HCT116 (cell line): ENCODE measurements around the gene KATNAL1. TPM values are rescaled to one million over a fixed set of nuclear protein-coding genes. Genes with fewer than 3 reads are reported as not detected.

Source experiments
- ATAC-seq: fragments of 200-7000 bp; cut with Tn5 transposase; 2 replicates; pipeline ENCODE4 v1.9.1; 2020; ENCODE audit warnings: mild to moderate bottlenecking, moderate library complexity
- BruUV-seq: library from RNA; stranded (reverse); fragments of 400-500 nt; replicated peaks from 2 replicates; lab custom pipeline; 2021; lab: Mats Ljungman, UMichigan
- CTCF ChIA-PET: fragments of 300-600 bp; sonication (Branson Sonifier 250); formaldehyde crosslinking; loops from one replicate; lab custom pipeline; 2021; ENCODE audit warnings: antibody characterized with exemption; lab: Charles Lee
- POLR2A ChIA-PET: fragments of 300-600, 350-600 bp; sonication (Branson Sonifier 250); formaldehyde crosslinking; loops from one replicate; lab custom pipeline; 2021; ENCODE audit warnings: antibody characterized with exemption; lab: Charles Lee
- RAD21 ChIA-PET, 2 experiments: fragments of 300-600 bp; sonication (Branson Sonifier 250); formaldehyde crosslinking; loops; one replicate each; lab custom pipeline; 2023; ENCODE audit warnings: low total read pairs in 2 of 2; ENCODE audit not compliant: uncharacterized antibody in 2 of 2, unreplicated experiment in 2 of 2, low non-redundant PET in 1 of 2; lab: Charles Lee
- DNase-seq: peaks from one replicate; pipeline ENCODE4 v3.0.0-alpha.2; 2010; ENCODE audit warnings: low read depth, low spot score
- H2AFZ ChIP-seq: fragments of 200-600 bp; shearing (Covaris generic), sonication (generic); 2 replicates; pipeline ENCODE4 v1.6.1; 2017; ENCODE audit warnings: low read depth, mixed run types, mixed read lengths, antibody characterized with exemption, low read length; ENCODE audit not compliant: poor library complexity, severe bottlenecking
- H3K27ac ChIP-seq: 2 replicates; pipeline ENCODE4 v1.5.1; 2012; ENCODE audit warnings: low read depth, low read length
- H3K27me3 ChIP-seq: fragments of 200-600 bp; sonication (generic); 2 replicates; pipeline ENCODE4 v1.6.1; 2016; ENCODE audit warnings: mixed run types, low read length, mixed read lengths; ENCODE audit not compliant: insufficient read depth
- H3K36me3 ChIP-seq, 2 experiments: fragments of 200-500 bp in 1 of 2; fragments of 200-600 bp in 1 of 2; sonication (Bioruptor generic) in 1 of 2; sonication (generic) in 1 of 2; 2 replicates each; pipeline versions ENCODE4 v1.5.1 to v1.6.1; 2014 to 2016; ENCODE audit warnings: low read length in 2 of 2, inconsistent platforms in 1 of 2, mixed read lengths in 1 of 2, mixed run types in 1 of 2; ENCODE audit not compliant: insufficient read depth in 2 of 2, control insufficient read depth in 1 of 2
- H3K4me1 ChIP-seq, 2 experiments: fragments of 200-600 bp in 1 of 2; sonication (generic) in 1 of 2; 2 replicates each; pipeline versions ENCODE4 v1.5.1 to v1.6.1; 2012 to 2017; ENCODE audit warnings: low read length in 2 of 2, inconsistent platforms in 1 of 2, mild to moderate bottlenecking in 1 of 2, mixed read lengths in 1 of 2, mixed run types in 1 of 2, moderate library complexity in 1 of 2; ENCODE audit not compliant: insufficient read depth in 2 of 2, control insufficient read depth in 1 of 2
- H3K4me2 ChIP-seq: fragments of 200-600 bp; sonication (generic); 2 replicates; pipeline ENCODE4 v1.6.1; 2017; ENCODE audit warnings: mixed run types, low read length, mixed read lengths
- H3K4me3 ChIP-seq, 2 experiments: fragments of 200-600 bp in 1 of 2; sonication (generic) in 1 of 2; replicated peaks in 1 of 2; 2 replicates each; pipeline ENCODE4 v1.5.1; 2011 to 2016; ENCODE audit warnings: low read length in 2 of 2, control low read depth in 1 of 2, low read depth in 1 of 2, mild to moderate bottlenecking in 1 of 2, mixed read lengths in 1 of 2, mixed run types in 1 of 2
- H3K79me2 ChIP-seq: fragments of 200-600 bp; sonication (generic); 2 replicates; pipeline ENCODE4 v1.6.1; 2017; ENCODE audit warnings: mild to moderate bottlenecking, mixed run types, low read length, moderate library complexity, mixed read lengths; ENCODE audit not compliant: insufficient read depth
- H3K9ac ChIP-seq: fragments of 200-600 bp; sonication (generic); 2 replicates; pipeline ENCODE4 v1.6.1; 2016; ENCODE audit warnings: low read length, mixed read lengths
- H3K9me2 ChIP-seq: fragments of 200-600 bp; sonication (generic), shearing (Covaris generic); 2 replicates; pipeline ENCODE4 v1.6.1; 2017; ENCODE audit warnings: mixed run types, mild to moderate bottlenecking, moderate library complexity; ENCODE audit not compliant: insufficient read depth
- H3K9me3 ChIP-seq, 2 experiments: fragments of 200-500 bp in 1 of 2; fragments of 200-600 bp in 1 of 2; sonication (Bioruptor generic) in 1 of 2; sonication (generic) in 1 of 2; 2 replicates each; pipeline ENCODE4 v1.6.1; 2014 to 2017; ENCODE audit warnings: low read length in 2 of 2, mixed read lengths in 2 of 2, inconsistent platforms in 1 of 2, low read depth in 1 of 2, mild to moderate bottlenecking in 1 of 2, mixed run types in 1 of 2, moderate library complexity in 1 of 2; ENCODE audit not compliant: control insufficient read depth in 1 of 2, insufficient read depth in 1 of 2
- H4K20me1 ChIP-seq: fragments of 200-600 bp; sonication (generic), shearing (Covaris generic); 2 replicates; pipeline ENCODE4 v1.6.1; 2017; ENCODE audit warnings: mixed run types, mild to moderate bottlenecking, moderate library complexity; ENCODE audit not compliant: insufficient read depth
- CBX3 ChIP-seq: IDR thresholded peaks from 2 replicates; pipeline ENCODE4 v1.6.1; 2012; ENCODE audit warnings: low read depth
- CEBPB ChIP-seq: IDR thresholded peaks from 2 replicates; pipeline ENCODE4 v1.6.1; 2012; ENCODE audit warnings: low read depth
- EGR1 ChIP-seq: IDR thresholded peaks from 2 replicates; pipeline ENCODE4 v1.6.1; 2012; ENCODE audit warnings: low read depth
- ELF1 ChIP-seq: IDR thresholded peaks from 2 replicates; pipeline ENCODE4 v1.6.1; 2012; ENCODE audit warnings: low read depth, borderline replicate concordance
- EZH2 ChIP-seq: fragments of 200-600 bp; sonication (generic); IDR thresholded peaks from 2 replicates; pipeline ENCODE4 v1.6.1; 2017; ENCODE audit warnings: antibody characterized with exemption, mixed run types
- EZH2phosphoT487 ChIP-seq: fragments of 200-600 bp; IDR thresholded peaks from 2 replicates; pipeline ENCODE4 v1.6.1; 2018; ENCODE audit warnings: antibody characterized with exemption, borderline replicate concordance
- JUND ChIP-seq: IDR thresholded peaks from 2 replicates; pipeline ENCODE4 v1.6.1; 2012
- MAX ChIP-seq: IDR thresholded peaks from 2 replicates; pipeline ENCODE4 v1.6.1; 2012
- POLR2A ChIP-seq: IDR thresholded peaks from 2 replicates; pipeline ENCODE4 v1.7.0; 2011; ENCODE audit warnings: borderline replicate concordance; ENCODE audit not compliant: insufficient read depth, insufficient read length; ENCODE audit errors: extremely low read depth
- POLR2AphosphoS5 ChIP-seq: IDR thresholded peaks from 2 replicates; pipeline ENCODE4 v1.6.1; 2011; ENCODE audit warnings: mild to moderate bottlenecking, low read depth, low read length, moderate library complexity
- RAD21 ChIP-seq: IDR thresholded peaks from 2 replicates; pipeline ENCODE4 v1.6.1; 2012; ENCODE audit warnings: low read depth, mild to moderate bottlenecking
- REST ChIP-seq: IDR thresholded peaks from 2 replicates; pipeline ENCODE4 v1.6.1; 2012; ENCODE audit warnings: low read depth
- SIN3A ChIP-seq: IDR thresholded peaks from 2 replicates; pipeline ENCODE4 v1.6.1; 2012; ENCODE audit warnings: low read depth
- SP1 ChIP-seq: IDR thresholded peaks from 2 replicates; pipeline ENCODE4 v1.6.1; 2012; ENCODE audit warnings: low read depth
- SRF ChIP-seq: IDR thresholded peaks from 2 replicates; pipeline ENCODE4 v1.6.1; 2012; ENCODE audit warnings: low read depth
- TCF7L2 ChIP-seq: IDR thresholded peaks from 2 replicates; pipeline ENCODE4 v1.7.0; 2011; ENCODE audit warnings: borderline replicate concordance, inconsistent platforms; ENCODE audit not compliant: insufficient read depth, insufficient read length; ENCODE audit errors: extremely low read depth
- YY1 ChIP-seq: IDR thresholded peaks from 2 replicates; pipeline ENCODE4 v1.6.1; 2011; ENCODE audit warnings: low read length, low read depth, moderate library complexity, mild to moderate bottlenecking; ENCODE audit not compliant: insufficient replicate concordance; ENCODE audit errors: extremely low read depth
- ZBTB33 ChIP-seq: IDR thresholded peaks from 2 replicates; pipeline ENCODE4 v1.6.1; 2011; ENCODE audit warnings: mild to moderate bottlenecking, low read length, moderate library complexity; ENCODE audit not compliant: insufficient replicate concordance; ENCODE audit errors: extremely low read depth
- ZFX ChIP-seq: fragments of 450-650 bp; IDR thresholded peaks from 2 replicates; pipeline ENCODE4 v1.6.1; 2017
- intact Hi-C: fragments of 100-400 bp; cut with micrococcal nuclease; formaldehyde crosslinking; loops from 2 replicates; pipeline ENCODE4 v1.10.0; 2022
- total RNA-seq: library from RNA; stranded (reverse); gene quantifications from one replicate; pipeline ENCODE4 v1.2.1, GENCODE V29; 2021; ENCODE audit not compliant: unreplicated experiment

The KATNAL1 gene
- total RNA-seq, 1 experiment from 2014 or later = 17.3 TPM

- Histone ChIP-seq H3K9me3 (no peaks in the 10 kb centered on the region), H3K4me3 (no peak overlapping the region), H3K4me2 (no peak overlapping the region), H3K9ac (no peak overlapping the region), H2AFZ (no peak overlapping the region), H3K27ac (no peak overlapping the region), H3K79me2 (no peaks in the 10 kb centered on the region), H4K20me1 (no peaks in the 10 kb centered on the region), H3K27me3 (no peaks in the 10 kb centered on the region), H3K36me3 (no peaks in the 10 kb centered on the region), H3K4me1 (peaks cover 0 to 16% of the 10 kb centered on the region in 2 experiments; a peak in 3 of 4 replicates), H3K9me2 (no peaks in the 10 kb centered on the region)
- DNase-seq = no peak
- CTCF ChIA-PET = no interaction called here
- intact Hi-C loops = no loop called here
- POLR2A ChIA-PET = no interaction called here
- RAD21 ChIA-PET = no interaction called here
- ATAC-seq = no peak
- no peak for TF ChIP-seq MAX
- no peak for TF ChIP-seq CEBPB
- TF ChIP-seq SRF = no peak
- TF ChIP-seq CBX3 = no peak
- TF ChIP-seq ZBTB33 = no peak
- no peak for TF ChIP-seq EZH2
- TF ChIP-seq ZFX = no peak
- no peak for TF ChIP-seq POLR2AphosphoS5
- TF ChIP-seq ELF1 = no peak
- TF ChIP-seq RAD21 = no peak
- no peak for TF ChIP-seq REST
- TF ChIP-seq SIN3A = no peak
- no peak for TF ChIP-seq SP1
- no peak for TF ChIP-seq POLR2A
- TF ChIP-seq YY1 = no peak
- no peak for TF ChIP-seq TCF7L2
- TF ChIP-seq EZH2phosphoT487 = no peak
- no peak for TF ChIP-seq JUND
- TF ChIP-seq EGR1 = no peak
- BruUV-seq = no TSS peak
These were observed 114.8 kb downstream of the KATNAL1 start for GRCh38 chr13:30192320-30193093.
